Amniotic epithelial cell (primary cell): Measurements from ENCODE around the gene CAD.

Experiments used
- DNase-seq: peaks from one replicate; pipeline ENCODE4 v3.0.0-alpha.2; 2010; ENCODE audit warnings: low read depth

CAD gene

DNA sequence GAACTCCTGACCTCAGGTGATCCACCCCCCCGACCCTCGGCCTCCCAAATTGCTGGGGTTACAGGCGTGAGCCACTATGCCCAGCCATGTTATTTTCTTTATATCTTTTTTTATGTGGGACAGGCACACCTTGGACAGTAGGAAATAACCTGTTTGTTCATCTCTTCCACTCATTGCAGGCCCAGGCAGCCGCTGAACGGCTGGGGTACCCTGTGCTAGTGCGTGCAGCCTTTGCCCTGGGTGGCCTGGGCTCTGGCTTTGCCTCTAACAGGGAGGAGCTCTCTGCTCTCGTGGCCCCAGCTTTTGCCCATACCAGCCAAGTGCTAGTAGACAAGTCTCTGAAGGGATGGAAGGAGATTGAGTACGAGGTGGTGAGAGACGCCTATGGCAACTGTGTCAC, 8.4 kb downstream of the CAD start:
- no peak for DNase-seq

- no peak for DNase-seq
Measured at GRCh38 chr2:27227501-27227900, 10.3 kb downstream of the CAD start.

GRCh38 chr2:27231921-27232320, 14.8 kb downstream of the CAD start:
- DNase-seq = no peak

DNA sequence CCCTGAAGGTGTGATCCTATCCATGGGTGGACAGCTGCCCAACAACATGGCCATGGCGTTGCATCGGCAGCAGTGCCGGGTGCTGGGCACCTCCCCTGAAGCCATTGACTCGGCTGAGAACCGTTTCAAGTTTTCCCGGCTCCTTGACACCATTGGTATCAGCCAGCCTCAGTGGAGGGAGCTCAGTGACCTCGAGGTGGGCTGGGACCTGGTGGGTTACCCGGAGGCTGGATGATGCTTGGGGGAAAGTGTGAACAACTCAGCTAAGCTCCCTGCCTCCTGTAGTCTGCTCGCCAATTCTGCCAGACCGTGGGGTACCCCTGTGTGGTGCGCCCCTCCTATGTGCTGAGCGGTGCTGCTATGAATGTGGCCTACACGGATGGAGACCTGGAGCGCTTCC, 16.2 kb downstream of the CAD start:
- no peak for DNase-seq

DNA sequence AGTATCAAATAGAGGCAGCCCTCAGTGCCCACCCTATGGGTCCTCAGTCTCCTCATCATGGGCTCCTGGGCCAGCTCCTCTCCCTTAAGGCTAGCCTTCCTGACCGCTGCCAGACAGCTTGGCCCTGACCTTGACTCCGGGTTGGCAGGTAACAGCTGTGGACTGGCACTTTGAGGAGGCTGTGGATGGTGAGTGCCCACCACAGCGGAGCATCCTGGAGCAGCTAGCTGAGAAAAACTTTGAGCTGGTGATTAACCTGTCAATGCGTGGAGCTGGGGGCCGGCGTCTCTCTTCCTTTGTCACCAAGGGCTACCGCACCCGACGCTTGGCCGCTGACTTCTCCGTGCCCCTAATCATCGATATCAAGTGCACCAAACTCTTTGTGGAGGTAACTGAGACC, 19.0 kb downstream of the CAD start:
- no peak for DNase-seq

GRCh38 chr2:27236626-27237025, 19.5 kb downstream of the CAD start:
- DNase-seq = no peak

DNA sequence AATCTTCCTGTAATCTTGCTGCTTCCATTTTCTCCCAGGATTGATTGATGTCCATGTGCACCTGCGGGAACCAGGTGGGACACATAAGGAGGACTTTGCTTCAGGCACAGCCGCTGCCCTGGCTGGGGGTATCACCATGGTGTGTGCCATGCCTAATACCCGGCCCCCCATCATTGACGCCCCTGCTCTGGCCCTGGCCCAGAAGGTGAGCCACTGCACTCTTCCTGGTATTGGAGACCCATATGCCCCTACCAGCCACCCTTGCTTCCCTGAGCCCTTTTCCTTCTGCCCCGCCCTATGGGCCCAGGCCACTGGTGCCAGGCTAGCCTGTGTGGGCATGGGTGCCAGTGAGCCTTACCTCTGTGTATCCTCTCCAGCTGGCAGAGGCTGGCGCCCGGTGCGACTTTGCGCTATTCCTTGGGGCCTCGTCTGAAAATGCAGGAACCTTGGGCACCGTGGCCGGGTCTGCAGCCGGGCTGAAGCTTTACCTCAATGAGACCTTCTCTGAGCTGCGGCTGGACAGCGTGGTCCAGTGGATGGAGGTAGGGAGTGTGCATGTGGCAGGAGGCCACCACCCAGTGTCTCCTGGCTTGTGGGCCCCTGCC, 20.3 kb downstream of the CAD start:
- no peak for DNase-seq

DNA sequence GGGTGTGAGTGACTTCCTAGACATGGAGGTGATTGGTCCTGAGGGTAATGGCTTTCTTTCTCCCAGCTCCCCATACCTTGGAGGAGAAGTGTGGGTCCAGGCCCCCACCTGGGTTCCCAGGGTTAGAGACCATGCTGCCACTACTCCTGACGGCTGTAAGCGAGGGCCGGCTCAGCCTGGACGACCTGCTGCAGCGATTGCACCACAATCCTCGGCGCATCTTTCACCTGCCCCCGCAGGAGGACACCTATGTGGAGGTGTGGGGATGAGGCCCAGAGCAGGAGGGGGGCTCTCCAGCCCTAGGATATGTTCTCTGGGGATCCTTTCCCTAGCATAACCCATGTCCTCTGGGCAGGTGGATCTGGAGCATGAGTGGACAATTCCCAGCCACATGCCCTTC, 21.8 kb downstream of the CAD start:
- no peak for DNase-seq

GRCh38 chr2:27240406-27240805, 23.2 kb downstream of the CAD start:
- no peak for DNase-seq

DNA sequence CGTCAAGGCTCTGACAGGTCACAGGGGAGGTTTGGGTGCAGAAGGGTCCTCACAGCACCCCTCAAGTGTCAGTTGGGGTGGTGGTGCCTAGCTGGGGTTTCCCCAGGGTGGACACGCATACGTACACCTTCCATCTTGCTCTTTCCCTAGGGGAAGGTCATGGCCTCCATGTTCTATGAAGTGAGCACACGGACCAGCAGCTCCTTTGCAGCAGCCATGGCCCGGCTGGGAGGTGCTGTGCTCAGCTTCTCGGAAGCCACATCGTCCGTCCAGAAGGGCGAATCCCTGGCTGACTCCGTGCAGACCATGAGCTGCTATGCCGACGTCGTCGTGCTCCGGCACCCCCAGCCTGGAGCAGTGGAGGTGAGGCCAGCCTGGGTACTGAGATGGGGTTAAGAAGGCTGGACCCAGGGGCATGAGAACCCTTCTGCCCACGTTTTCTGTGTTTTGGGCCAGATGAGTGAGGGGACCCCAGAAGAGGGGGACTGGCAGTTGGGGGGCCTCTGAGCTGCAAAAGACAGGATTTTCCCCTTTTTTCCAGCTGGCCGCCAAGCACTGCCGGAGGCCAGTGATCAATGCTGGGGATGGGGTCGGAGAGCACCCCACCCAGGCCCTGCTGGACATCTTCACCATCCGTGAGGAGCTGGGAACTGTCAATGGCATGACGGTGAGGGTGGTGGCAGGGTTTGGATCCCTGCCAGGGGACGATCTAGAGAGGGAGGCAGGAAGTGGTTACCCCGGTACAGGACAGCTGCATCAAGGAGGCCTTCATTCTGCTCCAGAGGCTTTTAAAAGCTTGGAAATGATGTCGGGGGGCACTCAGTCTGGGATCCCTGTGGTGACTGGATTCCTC, 24.8 kb downstream of the CAD start:
- no peak for DNase-seq

- DNase-seq = no peak
Measured at GRCh38 chr2:27242614-27242951, 25.4 kb downstream of the CAD start.

- peak; percentile 57 for DNase-seq
Measured at GRCh38 chr2:27243391-27244130, 26.4 kb downstream of the CAD start.

DNA sequence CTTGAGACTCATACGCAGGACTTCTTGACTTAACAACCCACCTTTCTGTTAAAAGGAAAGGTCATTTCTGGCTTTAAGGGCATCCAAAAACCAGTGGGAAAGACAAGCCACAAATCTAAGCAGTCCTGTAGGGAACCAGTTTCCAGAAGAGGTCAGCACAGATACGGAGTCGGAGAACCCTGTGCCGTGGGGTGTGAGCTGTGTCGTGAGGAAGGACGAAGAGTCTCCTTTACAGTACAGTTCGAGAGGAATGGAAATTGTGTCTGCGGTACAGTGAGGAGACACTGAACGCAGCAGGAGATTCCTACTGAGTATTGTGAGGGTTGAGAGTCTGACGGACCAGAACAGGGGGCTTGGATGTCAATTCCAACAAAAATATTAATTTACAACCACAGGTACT, 27.9 kb downstream of the CAD start:
- DNase-seq = no peak

DNA sequence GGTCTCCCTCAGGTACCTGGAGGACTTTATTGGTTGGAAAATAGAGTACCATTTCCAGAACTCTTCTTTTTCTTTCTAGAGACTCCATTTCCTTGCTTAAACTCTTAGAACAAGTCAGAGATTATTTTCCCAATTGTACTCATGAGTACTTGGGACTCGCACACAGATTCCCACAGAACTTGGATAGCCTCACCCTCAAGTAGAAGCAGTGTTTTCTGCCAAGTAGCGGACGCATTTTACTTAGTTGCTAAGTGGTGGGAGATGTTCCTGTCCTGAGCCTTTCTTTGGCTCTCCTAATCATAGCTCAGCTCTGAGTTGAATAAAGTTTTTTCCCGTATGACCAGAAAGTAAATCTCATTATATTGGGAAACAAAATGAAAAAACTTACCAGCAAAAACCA, 28.5 kb downstream of the CAD start:
- no peak for DNase-seq

GRCh38 chr2:27247893-27248292, 30.7 kb downstream of the CAD start:
- no peak for DNase-seq

GRCh38 chr2:27249159-27249890, 32.2 kb downstream of the CAD start:
- DNase-seq = no peak

GRCh38 chr2:27249891-27250651, 32.9 kb downstream of the CAD start:
- peak; percentile 27 for DNase-seq

- DNase-seq = no peak
Measured at GRCh38 chr2:27250652-27251379, 33.6 kb downstream of the CAD start.

- DNase-seq = no peak
Measured at GRCh38 chr2:27251766-27252165, 34.6 kb downstream of the CAD start.

DNA sequence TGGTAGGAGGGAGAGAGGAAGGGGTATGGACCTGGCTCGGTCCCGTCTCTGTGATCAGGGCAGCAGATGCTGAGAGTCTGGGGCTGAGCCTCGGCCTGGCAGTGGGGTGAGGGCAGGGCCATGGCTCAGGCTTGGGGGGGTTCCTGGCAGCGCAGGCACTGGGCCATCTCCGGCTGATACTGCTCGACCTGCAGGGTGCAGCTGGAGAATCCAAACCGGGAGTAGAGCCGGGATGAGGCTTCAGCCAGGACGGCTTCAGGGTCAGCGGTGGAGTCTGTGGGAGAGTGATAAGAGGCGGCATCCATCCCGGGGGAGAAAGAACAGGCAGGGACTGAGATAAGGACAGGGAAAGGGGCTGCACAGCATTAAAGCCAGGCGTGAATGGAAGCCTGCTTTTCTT, 38.0 kb downstream of the CAD start:
- DNase-seq = peak; percentile 12

GRCh38 chr2:27255660-27256059, 38.5 kb downstream of the CAD start:
- DNase-seq = peak; percentile 18
